NCI-H446 (cell line): Measurements from ENCODE around the gene PPP2R5D.

ENCODE experiments used
- DNase-seq, 2 experiments: peaks; one replicate each; lab custom pipeline; 2025; lab: John Stamatoyannopoulos, UW

The PPP2R5D gene

DNA sequence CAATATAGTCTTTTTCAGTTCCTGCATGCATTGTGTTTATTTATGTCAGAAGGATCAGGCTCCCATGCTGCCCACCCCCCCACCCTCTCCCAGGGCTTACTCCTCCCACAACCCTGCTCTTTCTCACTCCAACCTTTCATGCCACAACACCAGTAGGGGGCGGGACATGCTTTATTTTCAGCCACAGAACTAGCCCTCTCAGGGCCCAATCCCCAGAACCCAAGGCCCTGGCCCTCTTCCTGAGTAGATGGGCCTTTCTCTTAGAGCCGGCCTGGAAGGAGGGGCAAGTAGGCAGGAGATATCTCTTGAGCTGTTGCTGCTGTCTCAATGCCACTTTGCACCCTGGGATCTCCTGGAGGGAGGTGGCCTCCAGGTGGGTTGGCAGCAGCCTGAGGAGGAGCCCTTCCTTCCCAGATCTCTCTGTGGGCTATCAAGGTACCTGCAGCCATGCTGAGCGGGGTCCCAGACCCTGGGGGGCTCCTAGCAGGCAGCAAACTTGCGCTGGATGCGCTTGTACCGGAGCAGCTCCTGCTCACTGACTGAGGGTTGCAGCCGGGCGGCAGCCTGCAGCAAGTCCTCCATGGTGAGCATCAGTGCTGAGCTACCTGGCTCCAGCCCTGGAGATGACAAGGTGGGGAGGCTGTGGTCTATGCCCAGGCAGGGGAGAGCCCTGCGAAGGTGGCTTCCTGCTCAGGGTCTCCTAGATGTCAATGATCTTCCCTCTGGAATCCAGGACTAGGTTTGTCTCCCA lies 20.3 kb upstream of the PPP2R5D start:
- DNase-seq = peak; percentile 48 to 53

DNA sequence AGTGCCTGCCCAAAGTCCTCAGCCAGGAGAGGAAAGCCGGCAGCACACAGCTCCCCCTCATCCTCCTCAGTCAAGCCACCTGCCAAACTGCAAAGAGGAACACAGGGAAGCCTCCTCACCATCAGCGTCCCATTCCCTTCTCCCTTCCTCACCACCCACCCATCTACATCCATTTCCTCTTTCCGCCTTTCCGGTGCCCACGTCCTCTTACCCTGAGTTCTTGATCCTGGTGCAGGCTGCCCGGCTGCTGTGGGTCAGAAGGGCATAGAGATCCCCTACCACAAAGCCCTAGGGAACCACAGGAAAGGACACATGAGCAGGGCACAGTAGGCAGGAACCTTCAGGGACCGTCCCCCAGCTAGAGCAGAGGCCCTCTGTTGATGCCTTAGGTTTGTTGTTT lies 17.8 kb upstream of the PPP2R5D start:
- DNase-seq = no peak

DNA sequence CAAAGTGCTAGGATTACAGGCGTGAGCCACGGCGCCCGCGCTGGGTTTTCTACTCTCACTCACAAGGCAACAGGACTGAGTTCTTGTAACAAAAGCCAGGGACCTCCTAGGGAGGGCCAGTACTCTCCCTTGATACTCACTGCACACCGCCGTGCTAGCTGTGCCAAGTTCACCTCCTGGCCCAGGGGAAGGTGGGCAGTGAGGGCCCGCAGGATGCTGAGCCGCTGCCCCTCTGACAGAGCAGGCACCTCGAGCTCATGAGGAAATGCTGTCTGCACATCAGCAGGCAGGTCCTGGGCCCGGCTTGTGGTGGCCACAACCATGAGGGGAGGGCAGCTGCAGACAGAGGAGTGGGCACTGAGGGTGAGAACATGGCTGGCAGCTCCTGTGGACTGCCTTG lies 17.1 kb upstream of the PPP2R5D start:
- DNase-seq = no peak

DNA sequence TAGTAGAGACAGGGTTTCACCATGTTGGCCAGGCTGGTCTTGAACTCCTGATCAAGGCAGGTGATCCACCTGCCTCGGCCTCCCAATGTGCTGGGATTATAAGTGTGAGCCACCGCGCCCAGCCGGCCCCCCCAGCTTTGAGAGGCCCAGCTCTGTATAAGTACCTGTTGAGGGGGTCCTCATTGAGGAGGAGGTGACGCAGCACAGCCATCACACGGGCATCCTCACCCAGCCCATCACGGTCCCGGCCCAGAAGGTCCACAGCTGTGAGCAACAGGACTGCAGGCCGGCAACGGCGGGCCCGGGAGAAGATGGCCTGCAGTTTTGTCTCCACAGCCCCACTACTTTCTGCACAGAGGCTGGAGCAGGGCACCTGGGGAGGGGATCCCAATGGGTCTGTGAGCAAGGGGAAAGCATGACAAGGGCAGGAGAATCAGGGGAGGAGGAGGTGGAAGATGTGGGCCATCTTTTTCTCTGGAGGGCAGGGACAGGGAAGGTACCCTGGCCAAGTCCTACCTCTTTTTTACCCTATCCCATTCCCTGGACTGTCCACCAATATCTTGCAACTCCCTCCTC lies 16.2 kb upstream of the PPP2R5D start:
- DNase-seq = no peak

DNA sequence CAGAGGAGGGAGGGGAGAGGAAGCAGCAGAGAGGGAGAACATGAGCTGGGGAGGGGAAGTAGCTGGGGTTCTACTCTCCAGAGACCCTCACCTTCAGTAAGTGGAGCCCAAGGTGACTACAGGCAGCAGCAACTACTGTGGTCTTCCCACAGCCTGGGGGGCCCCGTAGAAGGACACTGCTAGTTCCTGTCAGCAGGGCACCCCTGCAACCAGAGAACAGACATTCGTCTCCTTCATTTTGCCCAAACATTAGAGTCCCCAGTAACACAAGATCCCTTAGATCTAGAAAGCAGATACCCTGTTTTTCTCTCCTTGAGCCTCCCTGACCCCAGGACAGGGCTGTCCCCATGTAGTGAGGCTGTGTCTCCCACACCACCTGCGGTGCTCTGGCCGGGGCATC lies 15.6 kb upstream of the PPP2R5D start:
- no peak for DNase-seq

DNA sequence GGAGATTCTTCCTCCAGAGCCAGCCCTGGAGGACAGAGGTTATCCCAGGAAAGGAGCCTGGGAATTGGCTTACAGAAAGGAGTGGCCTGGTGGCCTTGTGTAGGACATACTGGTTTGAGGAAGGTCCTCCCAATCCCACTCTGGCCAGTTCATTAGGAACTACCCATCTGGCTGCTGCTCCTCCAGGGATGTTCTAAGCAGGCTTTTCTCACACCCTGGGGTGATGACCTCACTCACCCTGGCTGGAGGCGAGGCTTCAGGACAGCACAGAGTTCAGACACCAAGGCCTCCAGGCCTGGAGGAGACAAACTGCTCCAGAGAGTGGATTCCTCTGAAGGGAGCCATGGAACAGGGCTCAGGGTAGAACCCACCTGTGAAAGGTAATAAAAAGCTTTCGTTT lies 14.9 kb upstream of the PPP2R5D start:
- DNase-seq = no peak

DNA sequence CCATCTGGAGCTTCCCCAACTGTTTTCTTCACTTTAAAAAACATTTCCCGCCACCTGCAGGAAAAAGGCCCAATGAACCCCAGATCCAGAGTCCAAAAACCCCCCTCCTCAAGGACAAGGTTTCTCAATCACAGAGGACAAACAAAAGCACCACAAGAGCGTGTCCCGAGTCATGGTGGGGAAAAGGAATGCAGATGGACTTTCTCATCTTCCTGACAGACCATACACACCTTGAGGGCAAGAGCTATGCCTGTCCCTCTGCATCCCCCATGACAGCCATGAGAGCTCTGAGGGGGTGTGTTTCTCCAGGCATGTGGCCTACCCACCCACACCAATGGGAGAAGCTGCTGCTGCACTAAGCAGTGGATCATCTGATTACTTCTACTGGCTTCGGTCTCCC lies 14.4 kb upstream of the PPP2R5D start:
- DNase-seq = no peak

DNA sequence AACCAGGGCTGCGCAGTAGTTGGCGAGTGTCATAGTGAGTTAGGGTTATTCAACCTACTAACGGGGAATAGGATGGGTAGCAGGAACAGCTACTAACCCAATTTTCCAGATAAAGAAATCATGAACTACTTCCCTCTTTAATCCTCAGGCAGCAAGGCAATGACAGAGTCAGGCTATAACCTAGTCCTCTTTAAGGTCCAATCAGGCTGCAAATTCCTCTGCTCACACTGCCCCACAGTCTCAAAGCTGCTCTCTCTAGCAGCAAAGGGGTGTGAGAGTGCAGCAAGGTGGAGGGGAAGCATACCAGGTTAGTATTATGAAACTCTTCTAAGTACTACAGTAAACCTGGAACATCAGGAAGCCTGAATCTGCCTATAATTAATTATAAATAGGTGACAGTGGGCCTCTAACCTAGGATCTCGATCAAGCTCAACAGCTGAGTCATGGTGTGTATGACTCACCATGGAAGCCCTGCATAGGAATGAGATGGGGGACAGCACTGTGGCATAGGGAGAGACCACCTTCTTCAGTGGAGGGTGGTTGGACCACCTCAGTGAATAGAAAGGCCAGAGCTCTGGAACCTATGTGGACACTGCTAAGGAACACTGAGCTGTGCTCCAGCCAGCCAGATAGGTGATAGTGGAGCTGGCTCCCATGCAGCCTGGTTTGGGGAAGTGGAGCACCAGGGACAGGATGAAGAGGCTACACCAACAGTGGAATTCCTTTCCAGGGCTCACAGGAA lies 13.3 kb upstream of the PPP2R5D start:
- no peak for DNase-seq

DNA sequence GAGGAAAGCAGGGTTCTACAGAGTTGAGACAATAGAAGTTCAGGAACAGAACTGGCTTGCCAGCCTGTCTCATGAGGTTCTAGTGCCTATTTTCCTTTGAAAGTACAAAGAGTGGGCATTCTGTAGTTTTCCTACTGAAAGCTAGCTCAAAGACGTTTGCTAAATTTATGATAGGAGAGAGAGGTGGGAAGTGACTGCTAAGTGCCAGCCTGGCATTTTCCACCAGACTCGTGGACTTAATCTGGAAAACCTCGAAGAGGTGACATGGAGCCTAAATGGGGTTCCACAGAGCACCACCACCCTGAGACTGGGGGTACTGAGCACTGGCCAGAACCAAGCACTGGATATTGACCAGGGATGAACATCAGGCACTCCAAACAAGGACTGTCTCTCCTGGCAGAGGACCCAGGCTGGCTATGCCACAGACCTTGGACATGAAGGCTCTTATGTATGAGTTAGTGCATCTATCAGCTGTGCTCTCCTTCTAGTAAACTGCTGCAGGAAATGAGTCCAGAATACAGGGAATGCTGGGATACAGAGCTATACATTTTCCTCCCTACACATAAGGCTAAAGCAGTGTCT lies 12.5 kb upstream of the PPP2R5D start:
- no peak for DNase-seq

DNA sequence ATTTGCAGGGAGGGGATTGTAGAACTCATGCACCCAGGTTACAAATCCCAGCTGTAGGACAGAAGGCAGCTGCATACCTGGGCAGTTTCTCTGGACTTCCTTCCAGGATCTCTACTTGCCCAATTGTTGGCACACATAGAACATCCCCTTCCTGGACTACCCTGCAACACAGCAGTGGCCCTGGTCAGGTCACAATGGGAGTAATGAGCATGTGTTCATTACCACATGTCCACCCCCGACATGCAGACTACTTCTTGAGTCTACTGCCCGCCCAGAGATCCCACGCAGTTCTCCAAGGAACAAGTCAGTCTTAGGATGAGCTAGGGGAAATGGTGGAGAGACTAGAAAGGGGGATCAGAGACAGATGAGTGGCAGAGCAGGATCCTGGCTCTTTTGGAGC lies 10.4 kb upstream of the PPP2R5D start:
- DNase-seq = no peak

DNA sequence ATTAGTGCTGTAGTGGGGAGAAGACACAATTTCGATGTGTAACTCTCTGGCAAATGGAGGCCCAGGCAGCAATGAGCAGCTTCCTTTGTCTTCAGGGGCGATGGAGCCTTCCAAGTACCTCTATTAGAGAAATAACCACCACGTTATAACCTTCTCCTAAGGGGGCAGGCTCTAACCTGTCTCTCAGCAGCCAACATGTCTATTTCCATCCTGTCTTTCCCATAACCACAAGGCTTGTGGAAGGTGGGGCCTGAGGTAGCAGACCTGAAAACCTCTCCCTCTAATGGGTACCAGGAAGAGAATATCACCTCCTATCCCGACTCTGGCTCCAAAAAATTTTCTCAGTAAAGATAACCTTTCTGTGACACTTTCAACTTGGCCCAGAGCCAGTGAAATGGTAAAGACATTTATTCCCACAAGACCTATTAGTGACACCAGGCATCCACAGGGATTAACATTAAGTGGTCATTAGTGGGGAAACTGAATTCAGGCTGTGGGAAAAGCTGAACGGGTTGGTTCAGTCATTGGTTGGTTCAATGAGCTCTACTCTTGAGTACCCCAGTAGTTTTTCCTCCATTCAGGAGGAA lies 9.4 kb upstream of the PPP2R5D start:
- DNase-seq = no peak

DNA sequence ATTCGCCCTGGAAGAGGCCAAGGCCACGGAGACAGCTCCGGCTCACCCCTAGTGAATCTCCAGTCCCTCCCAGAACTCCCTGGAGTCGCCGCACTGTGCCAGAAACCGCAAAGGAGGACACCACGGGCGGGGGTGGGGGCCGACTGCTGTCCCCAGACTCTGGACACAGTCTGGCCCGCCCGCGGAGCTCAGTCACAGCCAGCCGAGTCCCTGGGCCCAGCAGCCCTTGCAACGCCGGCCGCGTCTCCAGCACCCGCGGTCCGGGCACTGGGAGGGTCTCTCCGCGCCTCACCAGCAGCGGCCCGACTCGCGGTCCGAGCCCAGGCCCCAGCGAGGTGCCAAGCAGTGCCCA lies 5.9 kb upstream of the PPP2R5D start:
- no peak for DNase-seq

DNA sequence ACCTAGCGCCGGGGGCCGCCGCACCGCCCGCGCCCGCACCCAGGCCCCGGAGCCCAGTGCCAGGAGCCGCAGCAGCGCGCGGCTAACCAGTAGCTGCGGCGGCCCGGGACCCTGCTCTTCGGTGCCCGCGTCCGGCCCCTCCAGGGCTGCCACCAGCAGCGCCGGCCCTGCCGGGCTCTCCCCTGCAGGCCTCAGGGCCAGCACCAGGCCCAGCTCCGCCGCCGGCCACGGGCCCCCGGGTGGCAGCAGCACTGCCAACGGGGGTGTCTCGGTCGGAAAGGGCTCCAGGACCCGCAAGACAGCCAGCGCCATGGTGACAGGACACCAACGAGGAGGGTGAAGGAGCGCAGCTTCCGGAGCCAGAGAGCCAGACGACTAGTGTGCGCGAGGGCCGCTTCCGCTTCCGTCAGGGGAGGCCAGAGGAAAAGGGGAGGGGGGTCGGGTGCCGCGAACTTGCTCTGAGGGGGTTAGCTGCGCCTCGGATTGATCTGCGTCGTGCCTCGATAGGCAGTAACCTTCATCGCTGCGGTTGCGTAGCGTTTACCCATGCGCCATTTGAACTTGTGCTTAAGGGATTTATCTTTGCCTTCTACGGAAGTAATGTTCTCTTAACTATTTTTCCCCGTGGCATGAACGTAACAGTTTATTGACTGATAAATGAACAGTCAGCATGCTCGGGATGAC lies 5.4 kb upstream of the PPP2R5D start, which contains the start of gene PEX6:
Gene PEX6 (minus strand): TSS at position 343 of the 684 bp plus-strand sequence. CDS start 31 bp downstream, at position 312.
- peak; percentile 90 to 93 for DNase-seq

DNA sequence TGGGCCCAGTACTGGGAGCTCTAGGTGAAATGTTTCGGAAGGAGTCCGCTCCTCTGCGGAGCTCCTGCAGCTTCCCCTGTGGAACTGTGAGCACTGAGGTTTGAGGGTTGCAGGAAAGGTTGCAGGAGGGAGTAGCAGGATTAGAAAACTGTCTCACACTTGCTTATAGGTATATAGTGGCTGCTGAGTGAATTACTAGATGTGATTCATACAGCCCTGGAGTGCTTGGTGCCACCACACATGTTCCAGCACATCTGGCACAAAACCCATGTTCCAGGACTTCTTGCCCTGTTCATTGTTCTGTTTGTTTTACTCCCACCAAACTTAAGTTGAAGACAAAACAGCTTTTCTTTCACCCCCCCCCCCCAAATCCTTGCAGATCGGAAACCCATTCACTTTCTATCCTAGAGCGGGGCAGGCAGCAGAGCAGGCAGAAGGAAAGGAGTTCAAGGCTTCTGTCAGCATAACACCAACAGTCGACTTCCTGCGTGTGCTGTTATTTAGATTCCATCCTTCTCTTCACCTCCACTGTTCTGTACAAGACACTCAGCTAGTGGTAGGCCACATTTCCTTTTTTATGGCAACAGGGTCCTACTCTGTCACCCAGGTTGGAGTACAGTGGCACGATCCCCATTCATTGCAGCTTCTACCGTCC lies 4.7 kb upstream of the PPP2R5D start:
- DNase-seq = no peak

DNA sequence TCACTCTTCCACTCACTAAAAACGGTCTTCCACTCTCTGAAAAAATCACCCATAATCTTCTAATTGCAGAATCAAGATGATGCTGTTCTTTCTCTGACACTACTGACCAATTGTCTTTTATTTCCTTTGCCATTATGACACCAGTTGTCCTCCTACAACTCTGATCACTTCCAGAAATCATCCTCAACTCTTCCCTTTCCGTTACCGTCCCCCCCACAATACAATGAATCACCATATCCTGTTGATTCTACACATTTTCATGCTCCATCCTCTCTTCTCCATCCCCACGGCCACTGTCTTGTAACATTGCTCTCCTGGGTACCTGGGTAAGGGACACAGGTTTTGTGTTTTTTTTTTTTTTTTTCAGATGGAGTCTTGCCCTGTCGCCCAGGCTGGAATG lies 2.5 kb upstream of the PPP2R5D start:
- no peak for DNase-seq

DNA sequence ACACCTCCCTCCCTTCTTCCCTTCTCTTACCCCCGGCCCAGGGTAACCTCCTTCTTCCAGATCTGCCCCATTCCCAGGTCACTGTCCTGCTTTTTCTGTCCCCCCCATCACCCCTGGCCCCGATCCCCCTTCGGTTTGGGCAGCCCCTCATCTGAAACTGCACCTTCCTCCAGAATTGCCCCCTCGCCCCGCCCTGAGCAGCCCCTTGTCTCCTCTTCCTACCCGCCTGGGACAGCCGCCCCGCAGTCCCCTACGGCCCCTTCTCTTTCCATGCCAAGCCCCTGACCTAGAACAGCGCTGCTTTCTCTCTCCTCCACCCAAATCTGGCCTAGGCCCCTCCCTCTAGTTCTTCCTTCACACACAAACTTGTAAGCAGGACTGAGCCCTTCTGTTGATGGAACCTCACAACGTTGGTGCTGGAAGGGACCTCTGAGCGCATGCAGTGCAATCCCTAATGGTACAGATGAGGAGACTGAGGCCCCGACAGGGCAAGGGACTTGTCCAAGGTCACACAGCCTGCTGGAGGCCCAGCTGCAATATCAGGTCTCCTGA lies 630 bp downstream of the PPP2R5D start:
- peak in 1 of 2 experiments; percentile 16 for DNase-seq

DNA sequence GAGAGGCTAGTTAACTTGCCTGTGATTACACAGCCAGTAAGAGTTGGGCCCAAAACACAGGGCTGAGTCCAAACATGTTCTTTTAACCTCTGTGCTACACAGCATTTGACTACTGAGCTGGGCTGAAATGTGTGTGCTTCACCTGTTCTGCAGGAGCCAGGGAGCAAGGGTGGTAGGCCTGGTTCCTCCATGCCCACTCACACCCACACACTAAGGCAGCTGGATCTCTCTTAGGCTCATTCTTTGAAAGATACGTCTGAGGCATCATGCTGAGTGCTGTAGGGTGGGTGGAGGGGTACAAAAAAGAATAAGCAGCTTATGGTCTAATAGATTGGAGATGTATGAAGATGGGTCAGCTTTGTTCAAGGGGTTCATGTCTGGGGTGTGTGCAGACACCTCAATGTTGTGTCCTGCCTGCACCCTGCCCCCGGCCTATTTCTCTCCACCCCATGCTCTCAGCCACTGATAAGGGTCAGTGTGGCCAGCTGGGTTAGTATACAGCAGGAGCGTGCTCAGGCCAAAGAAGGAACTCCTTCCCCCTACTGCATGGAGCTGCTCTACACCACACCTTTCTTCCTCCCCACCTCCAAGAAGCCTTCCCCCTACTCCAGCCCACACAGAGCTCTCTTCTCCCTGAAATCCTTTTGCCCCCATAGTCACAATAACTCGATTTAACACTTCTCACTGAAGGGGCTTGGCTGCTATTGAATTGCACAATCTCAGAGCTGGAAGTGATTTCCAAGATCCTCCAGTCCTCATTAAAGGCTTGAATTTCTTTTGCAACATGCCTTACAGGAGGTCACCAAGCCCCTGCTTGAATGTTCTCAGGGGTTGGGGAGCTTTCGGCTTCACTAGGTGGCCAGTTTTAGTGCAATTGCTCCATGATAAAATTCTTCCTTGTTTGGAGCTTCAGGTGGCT lies 3.4 kb downstream of the PPP2R5D start:
- no peak for DNase-seq

DNA sequence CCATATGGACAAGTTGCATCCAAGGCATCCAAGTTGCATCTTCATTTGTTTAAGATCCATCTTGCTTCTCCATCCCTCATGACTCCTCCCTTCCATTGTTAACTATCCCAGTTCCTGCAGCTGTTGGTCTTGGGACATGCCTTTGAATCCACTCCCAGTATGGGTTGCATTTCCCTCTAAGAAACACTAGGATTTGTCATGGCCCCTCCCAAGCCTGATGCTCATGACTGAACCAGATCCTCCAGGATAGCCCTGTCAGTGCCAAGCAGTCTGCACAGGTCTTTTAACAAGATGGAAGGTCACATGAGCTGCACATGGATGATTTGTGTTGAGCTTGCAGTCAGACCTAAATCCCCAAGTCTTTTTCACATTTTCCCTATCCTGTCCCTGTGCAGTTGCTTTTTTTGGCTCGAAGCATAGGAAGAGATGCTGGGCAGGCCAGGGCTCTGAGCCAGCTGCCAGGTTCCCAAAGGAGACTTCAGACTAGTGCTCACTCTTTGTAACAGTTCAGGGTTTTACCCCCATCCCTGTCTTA lies 4.2 kb downstream of the PPP2R5D start:
- DNase-seq = peak in 1 of 2 experiments; percentile 21

DNA sequence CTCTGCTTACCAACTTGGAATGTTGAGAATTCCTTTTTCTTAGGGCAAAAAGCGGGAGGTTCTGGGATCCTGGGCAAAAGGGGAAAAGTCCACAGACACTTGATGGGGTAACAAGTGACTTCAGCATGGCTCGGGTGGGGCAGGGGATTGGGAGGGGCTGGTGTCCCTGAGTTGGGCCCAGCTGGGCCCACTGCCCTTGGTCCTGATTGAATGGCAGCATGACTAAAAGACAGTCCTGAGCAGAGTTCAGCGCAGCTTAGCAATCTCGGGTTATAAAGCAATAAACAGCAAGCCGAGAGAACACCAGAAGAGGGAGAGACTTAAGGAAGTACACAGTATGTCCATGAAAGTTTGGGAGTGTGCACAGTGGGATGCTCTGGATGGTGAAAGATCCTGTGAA lies 5.6 kb downstream of the PPP2R5D start:
- no peak for DNase-seq

DNA sequence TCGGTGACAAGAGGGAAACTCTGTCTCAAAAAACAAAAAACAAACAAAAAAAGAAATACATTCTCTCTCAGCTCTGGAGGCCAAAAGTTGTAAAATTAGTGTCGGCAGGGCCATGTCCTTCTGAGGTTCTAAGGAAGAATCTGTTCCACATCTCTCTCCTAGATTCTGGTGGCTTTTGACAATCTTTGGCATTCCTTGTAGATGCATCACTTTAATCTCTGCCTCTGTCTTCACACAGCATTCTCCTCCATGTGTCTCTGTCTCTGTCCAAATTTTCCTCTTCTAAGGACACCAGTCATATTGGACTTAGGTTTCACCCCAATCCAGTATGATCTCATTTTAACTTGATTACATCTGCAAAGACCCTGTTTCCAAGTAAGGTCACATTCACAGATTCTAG lies 9.1 kb downstream of the PPP2R5D start:
- DNase-seq = no peak
